HepG2 (cell line): ENCODE data around the gene NAB2. TPM values are rescaled to one million over a fixed set of nuclear protein-coding genes. Genes with fewer than 3 reads are reported as not detected.

Experiments used
- FOXP1 ChIP-seq, 2 experiments: fragments of 450-650 bp in 1 of 2; IDR thresholded peaks; 2 replicates each; pipeline ENCODE4 v1.6.1; 2017 to 2018; ENCODE audit warnings: antibody characterized with exemption in 1 of 2
- HNRNPLL ChIP-seq: fragments of 200-400 bp; formaldehyde crosslinking; IDR thresholded peaks from 2 replicates; pipeline ENCODE4 v1.6.1; 2017; ENCODE audit warnings: mild to moderate bottlenecking, low read depth, low read length; ENCODE audit not compliant: poor library complexity, severe bottlenecking
- JDP2 ChIP-seq: sonication (generic); formaldehyde crosslinking; IDR thresholded peaks from 2 replicates; pipeline ENCODE4 v1.8.1; 2022; ENCODE audit warnings: missing genetic modification reagents, borderline replicate concordance
- MIXL1 ChIP-seq: IDR thresholded peaks from 2 replicates; pipeline ENCODE4 v1.6.1; 2016
- NFKBIZ ChIP-seq: IDR thresholded peaks from 2 replicates; pipeline ENCODE4 v1.6.1; 2018; ENCODE audit warnings: missing genetic modification reagents, missing compliant biosample characterization
- PAX8 ChIP-seq: sonication (generic); formaldehyde crosslinking; IDR thresholded peaks from 2 replicates; pipeline ENCODE4 v1.8.0; 2022; ENCODE audit warnings: mild to moderate bottlenecking, missing genetic modification reagents, borderline replicate concordance
- REXO4 ChIP-seq: sonication (generic); formaldehyde crosslinking; IDR thresholded peaks from 2 replicates; pipeline ENCODE4 v1.8.0; 2022; ENCODE audit warnings: missing genetic modification reagents, mild to moderate bottlenecking, borderline replicate concordance
- SMAD9 ChIP-seq: sonication (generic); formaldehyde crosslinking; IDR thresholded peaks from 2 replicates; pipeline ENCODE4 v1.5.1; 2020; ENCODE audit warnings: mild to moderate bottlenecking, missing genetic modification reagents
- SP5 ChIP-seq: IDR thresholded peaks from 2 replicates; pipeline ENCODE4 v1.6.1; 2016; ENCODE audit warnings: low read depth, borderline replicate concordance
- ZBTB42 ChIP-seq: sonication (generic); formaldehyde crosslinking; IDR thresholded peaks from 2 replicates; pipeline ENCODE4 v1.5.0; 2020; ENCODE audit warnings: mild to moderate bottlenecking, missing genetic modification reagents
- ZFP37 ChIP-seq: sonication (generic); formaldehyde crosslinking; IDR thresholded peaks from 2 replicates; pipeline ENCODE4 v1.4.0; 2020; ENCODE audit warnings: missing genetic modification reagents, borderline replicate concordance
- ZNF382 ChIP-seq: sonication (generic); formaldehyde crosslinking; IDR thresholded peaks from 2 replicates; pipeline ENCODE4 v1.5.0; 2020; ENCODE audit warnings: missing genetic modification reagents, mild to moderate bottlenecking, borderline replicate concordance
- ZNF562 ChIP-seq: sonication (generic); formaldehyde crosslinking; IDR thresholded peaks from 2 replicates; pipeline ENCODE4 v1.8.0; 2022; ENCODE audit warnings: missing genetic modification reagents, borderline replicate concordance
- ZNF577 ChIP-seq: sonication (generic); formaldehyde crosslinking; IDR thresholded peaks from 2 replicates; pipeline ENCODE4 v1.4.0; 2020; ENCODE audit warnings: mild to moderate bottlenecking, low read depth, missing genetic modification reagents, borderline replicate concordance
- ZNF670 ChIP-seq: sonication (generic); formaldehyde crosslinking; IDR thresholded peaks from 2 replicates; pipeline ENCODE4 v1.8.0; 2022; ENCODE audit warnings: mild to moderate bottlenecking, missing genetic modification reagents, borderline replicate concordance
- ZSCAN30 ChIP-seq: sonication (generic); formaldehyde crosslinking; IDR thresholded peaks from 2 replicates; pipeline ENCODE4 v1.5.0; 2020; ENCODE audit warnings: mild to moderate bottlenecking, missing genetic modification reagents
- polyA plus RNA-seq, 8 experiments: library from polyadenylated mRNA; depleted of rRNA in 3 of 8; stranded (reverse) in 7 of 8; unstranded in 1 of 8; fragments of >200 nt; fragmentation: Illumina TruSeq in 4 of 8; extraction: Trizol in 4 of 8; gene quantifications; 2 replicates each; pipeline versions ENCODE4 v1.2.1 to v1.2.3, GENCODE V29; 2011 to 2016; ENCODE audit warnings: low read depth in 4 of 8, missing spikeins in 1 of 8, mixed read lengths in 1 of 8; ENCODE audit not compliant: insufficient read depth in 1 of 8
- total RNA-seq, 5 experiments: library from RNA; depleted of rRNA; stranded (reverse); fragments of >200 nt; fragmentation: Illumina TruSeq; extraction: Trizol; gene quantifications; 2 replicates each; pipeline ENCODE4 v1.2.3, GENCODE V29; 2016; ENCODE audit warnings: low read depth in 1 of 5
- TF ChIP-seq, protein P1 (sequence below): sonication (generic); formaldehyde crosslinking; IDR thresholded peaks from 2 replicates; pipeline ENCODE4 v1.4.0; 2020; ENCODE audit warnings: missing genetic modification reagents
- TF ChIP-seq, protein P2 (sequence below): sonication (generic); formaldehyde crosslinking; IDR thresholded peaks from 2 replicates; pipeline ENCODE4 v1.8.1; 2023; ENCODE audit warnings: missing genetic modification reagents, inconsistent platforms, borderline replicate concordance
- TF ChIP-seq, protein P3 (sequence below): IDR thresholded peaks from 2 replicates; pipeline ENCODE4 v1.6.1; 2016; ENCODE audit warnings: missing genetic modification reagents, missing compliant biosample characterization
- TF ChIP-seq, protein P4 (sequence below), 2 experiments: fragments of 450-650 bp in 1 of 2; sonication (generic) in 1 of 2; formaldehyde crosslinking; IDR thresholded peaks; 2 replicates each; pipeline versions ENCODE4 v1.5.0 to v1.8.0; 2020 to 2022; ENCODE audit warnings: mild to moderate bottlenecking in 1 of 2, missing genetic modification reagents in 1 of 2
- TF ChIP-seq, protein P5 (sequence below): sonication (generic); formaldehyde crosslinking; IDR thresholded peaks from 2 replicates; pipeline ENCODE4 v1.4.0; 2020; ENCODE audit warnings: missing genetic modification reagents, borderline replicate concordance

Gene NAB2
- total and polyA plus RNA-seq, 2 of the 13 experiments (the other 11 are each of a cell fraction or from before 2014, with no cell fraction given) = 11.7 to 12.9 TPM

DNA sequence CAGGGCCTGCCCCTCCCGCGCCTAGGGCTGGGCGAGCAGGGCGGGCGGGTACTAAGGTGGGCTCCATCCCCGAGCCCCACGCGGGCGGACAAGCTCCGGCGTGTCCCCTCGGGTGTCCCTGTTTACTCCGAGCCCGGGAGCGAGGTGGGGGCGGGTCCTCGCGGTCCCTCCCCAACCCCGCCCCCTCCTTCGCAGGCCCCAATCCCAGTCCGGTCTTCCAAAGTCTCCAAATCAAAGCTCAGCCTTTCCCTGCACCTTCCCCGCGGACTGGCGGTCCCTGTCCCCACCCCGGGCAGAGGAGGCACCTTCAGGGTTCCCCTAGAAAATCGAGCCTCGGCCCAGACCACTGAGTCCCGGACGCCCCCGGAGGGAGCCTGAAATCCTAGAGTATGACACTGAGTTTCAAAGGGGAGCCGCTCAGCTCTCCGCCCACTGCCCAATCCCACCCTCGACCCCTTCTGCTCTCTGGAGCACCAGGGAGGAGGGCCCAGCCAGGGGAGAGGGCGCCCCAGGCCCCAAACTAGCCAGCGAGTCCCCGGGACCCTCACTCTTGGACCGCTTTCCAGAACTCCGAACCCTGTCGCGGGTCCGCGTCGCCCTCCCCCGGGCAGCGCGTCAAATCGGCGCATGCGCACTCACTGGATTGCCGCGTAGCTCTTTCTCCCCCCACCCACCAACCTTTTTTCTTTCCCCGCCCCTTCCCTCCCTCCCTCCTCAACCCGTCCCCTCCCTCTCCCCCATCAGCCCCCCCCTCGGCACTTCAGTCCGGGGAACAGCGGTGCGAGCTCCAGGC lies 39.0 kb downstream of the NAB2 start, which contains the start of gene LRP1 (continued):
- TF ChIP-seq, protein P1, sequence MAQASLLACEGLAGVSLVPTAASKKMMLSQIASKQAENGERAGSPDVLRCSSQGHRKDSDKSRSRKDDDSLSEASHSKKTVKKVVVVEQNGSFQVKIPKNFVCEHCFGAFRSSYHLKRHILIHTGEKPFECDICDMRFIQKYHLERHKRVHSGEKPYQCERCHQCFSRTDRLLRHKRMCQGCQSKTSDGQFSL = peak; percentile 68; the same call in 1 of the 2 replicates
- TF ChIP-seq ZSCAN30 (peak; percentile 50; the same call in 1 of the 2 replicates), ZNF562 (CRISPR knock-in tag) (no peak), ZNF382 (CRISPR knock-in tag) (no peak), NFKBIZ (CRISPR knock-in tag) (no peak), FOXP1 (IDR thresholded peaks at IDR 0.05) (no peak), FOXP1 (CRISPR knock-in tag; IDR thresholded peaks at IDR 0.05) (peak; percentile 8; the same call in 1 of the 2 replicates), SMAD9 (CRISPR knock-in tag) (peak; percentile 70; the same call in 1 of the 2 replicates), ZFP37 (no peak), MIXL1 (CRISPR knock-in tag) (no peak), PAX8 (CRISPR knock-in tag) (peak; percentile 26; the same call in 1 of the 2 replicates), ZBTB42 (CRISPR knock-in tag) (no peak), ZNF577 (CRISPR knock-in tag) (no peak), REXO4 (CRISPR knock-in tag) (no peak), SP5 (CRISPR knock-in tag) (peak; percentile 25; the same call in 1 of the 2 replicates), JDP2 (CRISPR knock-in tag) (no peak), HNRNPLL (peak; percentile 24), ZNF670 (peak; percentile 31; the same call in 1 of the 2 replicates)
- TF ChIP-seq, protein P2, sequence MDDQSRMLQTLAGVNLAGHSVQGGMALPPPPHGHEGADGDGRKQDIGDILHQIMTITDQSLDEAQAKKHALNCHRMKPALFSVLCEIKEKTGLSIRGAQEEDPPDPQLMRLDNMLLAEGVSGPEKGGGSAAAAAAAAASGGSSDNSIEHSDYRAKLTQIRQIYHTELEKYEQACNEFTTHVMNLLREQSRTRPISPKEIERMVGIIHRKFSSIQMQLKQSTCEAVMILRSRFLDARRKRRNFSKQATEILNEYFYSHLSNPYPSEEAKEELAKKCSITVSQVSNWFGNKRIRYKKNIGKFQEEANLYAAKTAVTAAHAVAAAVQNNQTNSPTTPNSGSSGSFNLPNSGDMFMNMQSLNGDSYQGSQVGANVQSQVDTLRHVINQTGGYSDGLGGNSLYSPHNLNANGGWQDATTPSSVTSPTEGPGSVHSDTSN (CRISPR knock-in tag) = no peak
- TF ChIP-seq, protein P3, sequence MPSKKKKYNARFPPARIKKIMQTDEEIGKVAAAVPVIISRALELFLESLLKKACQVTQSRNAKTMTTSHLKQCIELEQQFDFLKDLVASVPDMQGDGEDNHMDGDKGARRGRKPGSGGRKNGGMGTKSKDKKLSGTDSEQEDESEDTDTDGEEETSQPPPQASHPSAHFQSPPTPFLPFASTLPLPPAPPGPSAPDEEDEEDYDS (CRISPR knock-in tag) = no peak
- TF ChIP-seq, protein P4, sequence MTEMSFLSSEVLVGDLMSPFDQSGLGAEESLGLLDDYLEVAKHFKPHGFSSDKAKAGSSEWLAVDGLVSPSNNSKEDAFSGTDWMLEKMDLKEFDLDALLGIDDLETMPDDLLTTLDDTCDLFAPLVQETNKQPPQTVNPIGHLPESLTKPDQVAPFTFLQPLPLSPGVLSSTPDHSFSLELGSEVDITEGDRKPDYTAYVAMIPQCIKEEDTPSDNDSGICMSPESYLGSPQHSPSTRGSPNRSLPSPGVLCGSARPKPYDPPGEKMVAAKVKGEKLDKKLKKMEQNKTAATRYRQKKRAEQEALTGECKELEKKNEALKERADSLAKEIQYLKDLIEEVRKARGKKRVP (CRISPR knock-in tag; IDR thresholded peaks at IDR 0.05) = 0 out of 4 replicates have a peak, but pooled peaks of 1 of the 2 experiments have one; percentile 14
- TF ChIP-seq, protein P5, sequence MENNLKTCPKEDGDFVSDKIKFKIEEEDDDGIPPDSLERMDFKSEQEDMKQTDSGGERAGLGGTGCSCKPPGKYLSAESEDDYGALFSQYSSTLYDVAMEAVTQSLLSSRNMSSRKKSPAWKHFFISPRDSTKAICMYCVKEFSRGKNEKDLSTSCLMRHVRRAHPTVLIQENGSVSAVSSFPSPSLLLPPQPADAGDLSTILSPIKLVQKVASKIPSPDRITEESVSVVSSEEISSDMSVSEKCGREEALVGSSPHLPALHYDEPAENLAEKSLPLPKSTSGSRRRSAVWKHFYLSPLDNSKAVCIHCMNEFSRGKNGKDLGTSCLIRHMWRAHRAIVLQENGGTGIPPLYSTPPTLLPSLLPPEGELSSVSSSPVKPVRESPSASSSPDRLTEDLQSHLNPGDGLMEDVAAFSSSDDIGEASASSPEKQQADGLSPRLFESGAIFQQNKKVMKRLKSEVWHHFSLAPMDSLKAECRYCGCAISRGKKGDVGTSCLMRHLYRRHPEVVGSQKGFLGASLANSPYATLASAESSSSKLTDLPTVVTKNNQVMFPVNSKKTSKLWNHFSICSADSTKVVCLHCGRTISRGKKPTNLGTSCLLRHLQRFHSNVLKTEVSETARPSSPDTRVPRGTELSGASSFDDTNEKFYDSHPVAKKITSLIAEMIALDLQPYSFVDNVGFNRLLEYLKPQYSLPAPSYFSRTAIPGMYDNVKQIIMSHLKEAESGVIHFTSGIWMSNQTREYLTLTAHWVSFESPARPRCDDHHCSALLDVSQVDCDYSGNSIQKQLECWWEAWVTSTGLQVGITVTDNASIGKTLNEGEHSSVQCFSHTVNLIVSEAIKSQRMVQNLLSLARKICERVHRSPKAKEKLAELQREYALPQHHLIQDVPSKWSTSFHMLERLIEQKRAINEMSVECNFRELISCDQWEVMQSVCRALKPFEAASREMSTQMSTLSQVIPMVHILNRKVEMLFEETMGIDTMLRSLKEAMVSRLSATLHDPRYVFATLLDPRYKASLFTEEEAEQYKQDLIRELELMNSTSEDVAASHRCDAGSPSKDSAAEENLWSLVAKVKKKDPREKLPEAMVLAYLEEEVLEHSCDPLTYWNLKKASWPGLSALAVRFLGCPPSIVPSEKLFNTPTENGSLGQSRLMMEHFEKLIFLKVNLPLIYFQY (CRISPR knock-in tag) = peak; percentile 79; the same call in 1 of the 2 replicates
